ENCODE results near the gene WT1.

WT1 gene

DNA sequence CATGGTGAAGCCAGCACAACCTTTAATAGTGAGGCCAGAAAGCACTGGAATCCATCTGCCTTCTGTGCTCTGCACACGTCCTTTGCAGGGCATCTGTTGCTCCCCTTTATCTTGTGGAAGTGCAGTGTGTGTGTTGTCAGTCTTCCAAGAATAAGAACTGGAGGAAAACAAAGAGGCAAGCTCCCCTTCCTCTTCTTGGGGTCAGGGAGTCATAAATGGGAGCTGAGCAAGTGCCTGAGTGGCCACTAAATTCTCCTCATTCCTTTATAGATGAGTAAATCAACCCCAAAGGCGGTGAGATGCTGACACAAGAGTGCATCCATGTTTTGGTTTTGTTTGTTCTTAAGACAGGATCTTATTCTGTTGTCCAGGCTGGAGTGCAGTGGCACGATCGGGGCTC, 38.3 kb downstream of the WT1 start:
- Histone ChIP-seq H3K9ac (ENCODE audit: low read length) (no peak overlapping the region), H3K27me3 (replicated peaks; ENCODE audit: control insufficient read depth, insufficient read depth, low read length) (peaks cover 69% of the 10 kb centered on the region), H3K36me3 (ENCODE audit: control insufficient read depth, insufficient read depth, low read length, severe bottlenecking) (no peaks in the 10 kb centered on the region), H3K4me1 (ENCODE audit: control insufficient read depth, insufficient read depth, low read length) (no peaks in the 10 kb centered on the region), H3K9me3 (ENCODE audit: control insufficient read depth, low read length) (no peaks in the 10 kb centered on the region), H3K4me3 (ENCODE audit: low read length) (no peak overlapping the region)
- no peak for DNase-seq (ENCODE audit: low read depth)

DNA sequence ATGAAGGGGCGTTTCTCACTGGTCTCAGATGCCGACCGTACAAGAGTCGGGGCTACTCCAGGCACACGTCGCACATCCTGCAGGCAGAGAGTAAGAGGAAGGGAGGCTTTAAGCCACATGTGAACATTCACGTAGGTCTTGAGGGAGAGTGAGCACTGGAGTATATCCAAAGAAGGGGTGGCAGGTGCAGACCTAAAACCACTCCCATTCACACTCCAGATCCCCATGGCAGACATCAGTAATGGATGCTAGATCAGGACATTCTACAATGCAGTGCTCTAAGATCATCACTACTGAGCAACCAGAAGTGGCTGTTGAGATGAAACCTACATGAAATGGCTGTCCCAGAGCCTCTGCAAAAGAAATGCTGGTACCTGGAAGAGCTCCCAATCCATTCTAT, 39.0 kb downstream of the WT1 start:
- Histone ChIP-seq H3K36me3 (ENCODE audit: control insufficient read depth, insufficient read depth, low read length, severe bottlenecking) (no peaks in the 10 kb centered on the region), H3K27me3 (replicated peaks; ENCODE audit: control insufficient read depth, insufficient read depth, low read length) (peaks cover 67% of the 10 kb centered on the region), H3K4me1 (ENCODE audit: control insufficient read depth, insufficient read depth, low read length) (no peaks in the 10 kb centered on the region), H3K9ac (ENCODE audit: low read length) (no peak overlapping the region), H3K4me3 (ENCODE audit: low read length) (no peak overlapping the region), H3K9me3 (ENCODE audit: control insufficient read depth, low read length) (no peaks in the 10 kb centered on the region)
- DNase-seq (ENCODE audit: low read depth), result no peak

- DNase-seq (ENCODE audit: low read depth), result no peak
- Histone ChIP-seq H3K9ac (ENCODE audit: low read length) (no peak overlapping the region), H3K9me3 (ENCODE audit: control insufficient read depth, low read length) (no peaks in the 10 kb centered on the region), H3K4me1 (ENCODE audit: control insufficient read depth, insufficient read depth, low read length) (no peaks in the 10 kb centered on the region), H3K36me3 (ENCODE audit: control insufficient read depth, insufficient read depth, low read length, severe bottlenecking) (no peaks in the 10 kb centered on the region), H3K4me3 (ENCODE audit: low read length) (no peak overlapping the region), H3K27me3 (replicated peaks; ENCODE audit: control insufficient read depth, insufficient read depth, low read length) (peaks cover 65% of the 10 kb centered on the region)
Measured at GRCh38 chr11:32395127-32395526, 40.2 kb downstream of the WT1 start.

- Histone ChIP-seq H3K4me1 (ENCODE audit: control insufficient read depth, insufficient read depth, low read length) (no peaks in the 10 kb centered on the region), H3K9ac (ENCODE audit: low read length) (no peak overlapping the region), H3K36me3 (ENCODE audit: control insufficient read depth, insufficient read depth, low read length, severe bottlenecking) (no peaks in the 10 kb centered on the region), H3K4me3 (ENCODE audit: low read length) (no peak overlapping the region), H3K27me3 (replicated peaks; ENCODE audit: control insufficient read depth, insufficient read depth, low read length) (peaks cover 54% of the 10 kb centered on the region), H3K9me3 (ENCODE audit: control insufficient read depth, low read length) (no peaks in the 10 kb centered on the region)
- no peak for DNase-seq (ENCODE audit: low read depth)
Measured at GRCh38 chr11:32392840-32393239, 42.5 kb downstream of the WT1 start.

- no peak overlapping the region for H3K9ac ChIP-seq (ENCODE audit: low read length)
- H3K27me3 ChIP-seq (replicated peaks; ENCODE audit: control insufficient read depth, insufficient read depth, low read length), result peaks cover 52% of the 10 kb centered on the region
- H3K4me3 ChIP-seq (ENCODE audit: low read length), result no peak overlapping the region
- DNase-seq (ENCODE audit: low read depth), result no peak
- no peaks in the 10 kb centered on the region for H3K4me1 ChIP-seq (ENCODE audit: control insufficient read depth, insufficient read depth, low read length)
- H3K36me3 ChIP-seq (ENCODE audit: control insufficient read depth, insufficient read depth, low read length, severe bottlenecking), result no peaks in the 10 kb centered on the region
- no peaks in the 10 kb centered on the region for H3K9me3 ChIP-seq (ENCODE audit: control insufficient read depth, low read length)
Measured at GRCh38 chr11:32391956-32392553, 43.3 kb downstream of the WT1 start.

GRCh38 chr11:32391479-32391878, 43.9 kb downstream of the WT1 start:
- Histone ChIP-seq H3K4me1 (ENCODE audit: control insufficient read depth, insufficient read depth, low read length) (no peaks in the 10 kb centered on the region), H3K9ac (ENCODE audit: low read length) (no peak overlapping the region), H3K4me3 (ENCODE audit: low read length) (no peak overlapping the region), H3K36me3 (ENCODE audit: control insufficient read depth, insufficient read depth, low read length, severe bottlenecking) (no peaks in the 10 kb centered on the region), H3K27me3 (replicated peaks; ENCODE audit: control insufficient read depth, insufficient read depth, low read length) (peaks cover 48% of the 10 kb centered on the region), H3K9me3 (ENCODE audit: control insufficient read depth, low read length) (no peaks in the 10 kb centered on the region)
- DNase-seq (ENCODE audit: low read depth), result no peak

- no peak overlapping the region for H3K9ac ChIP-seq (ENCODE audit: low read length)
- H3K36me3 ChIP-seq (ENCODE audit: control insufficient read depth, insufficient read depth, low read length, severe bottlenecking), result no peaks in the 10 kb centered on the region
- peaks cover 42% of the 10 kb centered on the region for H3K27me3 ChIP-seq (replicated peaks; ENCODE audit: control insufficient read depth, insufficient read depth, low read length)
- no peak for DNase-seq (ENCODE audit: low read depth)
- no peak overlapping the region for H3K4me3 ChIP-seq (ENCODE audit: low read length)
- no peaks in the 10 kb centered on the region for H3K9me3 ChIP-seq (ENCODE audit: control insufficient read depth, low read length)
- H3K4me1 ChIP-seq (ENCODE audit: control insufficient read depth, insufficient read depth, low read length), result no peaks in the 10 kb centered on the region
Measured at GRCh38 chr11:32390712-32391111, 44.6 kb downstream of the WT1 start.

GRCh38 chr11:32388871-32389770, 46.2 kb downstream of the WT1 start:
- Histone ChIP-seq H3K36me3 (ENCODE audit: control insufficient read depth, insufficient read depth, low read length, severe bottlenecking) (no peaks in the 10 kb centered on the region), H3K4me3 (ENCODE audit: low read length) (no peak overlapping the region), H3K4me1 (ENCODE audit: control insufficient read depth, insufficient read depth, low read length) (no peaks in the 10 kb centered on the region), H3K9me3 (ENCODE audit: control insufficient read depth, low read length) (no peaks in the 10 kb centered on the region), H3K9ac (ENCODE audit: low read length) (no peak overlapping the region), H3K27me3 (replicated peaks; ENCODE audit: control insufficient read depth, insufficient read depth, low read length) (peaks cover 41% of the 10 kb centered on the region)
- DNase-seq (ENCODE audit: low read depth), result no peak

- Histone ChIP-seq H3K4me1 (ENCODE audit: control insufficient read depth, insufficient read depth, low read length) (no peaks in the 10 kb centered on the region), H3K27me3 (replicated peaks; ENCODE audit: control insufficient read depth, insufficient read depth, low read length) (peaks cover 42% of the 10 kb centered on the region), H3K36me3 (ENCODE audit: control insufficient read depth, insufficient read depth, low read length, severe bottlenecking) (no peaks in the 10 kb centered on the region), H3K4me3 (ENCODE audit: low read length) (no peak overlapping the region), H3K9me3 (ENCODE audit: control insufficient read depth, low read length) (no peaks in the 10 kb centered on the region), H3K9ac (ENCODE audit: low read length) (no peak overlapping the region)
- no peak for DNase-seq (ENCODE audit: low read depth)
Measured at GRCh38 chr11:32388365-32388764, 47.0 kb downstream of the WT1 start.

- DNase-seq (ENCODE audit: low read depth), result no peak
- H3K36me3 ChIP-seq (ENCODE audit: control insufficient read depth, insufficient read depth, low read length, severe bottlenecking), result no peaks in the 10 kb centered on the region
- no peaks in the 10 kb centered on the region for H3K4me1 ChIP-seq (ENCODE audit: control insufficient read depth, insufficient read depth, low read length)
- no peaks in the 10 kb centered on the region for H3K9me3 ChIP-seq (ENCODE audit: control insufficient read depth, low read length)
- H3K27me3 ChIP-seq (replicated peaks; ENCODE audit: control insufficient read depth, insufficient read depth, low read length), result peaks cover 45% of the 10 kb centered on the region
- H3K4me3 ChIP-seq (ENCODE audit: low read length), result no peak overlapping the region
- no peak overlapping the region for H3K9ac ChIP-seq (ENCODE audit: low read length)
Measured at GRCh38 chr11:32387411-32387810, 47.9 kb downstream of the WT1 start.

DNA sequence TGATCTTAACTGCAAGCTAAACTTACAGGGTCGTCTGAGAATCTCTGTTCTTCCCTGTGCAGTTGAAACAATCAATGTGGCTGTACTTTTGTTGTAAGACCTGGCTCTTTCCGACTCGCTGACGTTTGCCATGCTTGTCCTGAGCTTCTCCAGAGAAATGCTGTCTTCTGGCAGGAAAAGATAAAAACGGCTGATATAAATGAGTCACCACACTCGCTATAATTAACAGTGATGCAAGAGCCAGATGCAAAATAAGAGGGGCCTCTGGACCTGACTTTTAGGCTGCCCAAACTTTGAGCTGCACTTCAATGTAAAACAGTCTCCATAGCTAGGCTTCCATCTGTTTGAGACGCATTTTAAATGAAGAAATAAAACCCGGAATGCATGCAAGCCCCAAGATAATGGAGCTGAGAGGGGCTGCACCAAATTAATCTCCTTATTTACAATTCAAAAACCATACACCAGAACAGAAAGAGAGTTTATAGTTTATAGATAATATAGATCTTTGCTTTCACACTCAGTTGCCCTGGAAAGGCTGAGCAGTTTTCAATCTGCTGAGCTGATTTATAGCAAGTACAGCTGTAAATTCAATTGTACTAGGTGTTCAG, 48.5 kb downstream of the WT1 start:
- DNase-seq (ENCODE audit: low read depth), result no peak
- Histone ChIP-seq H3K9me3 (ENCODE audit: control insufficient read depth, low read length) (no peaks in the 10 kb centered on the region), H3K4me1 (ENCODE audit: control insufficient read depth, insufficient read depth, low read length) (no peaks in the 10 kb centered on the region), H3K36me3 (ENCODE audit: control insufficient read depth, insufficient read depth, low read length, severe bottlenecking) (no peaks in the 10 kb centered on the region), H3K4me3 (ENCODE audit: low read length) (no peak overlapping the region), H3K27me3 (replicated peaks; ENCODE audit: control insufficient read depth, insufficient read depth, low read length) (peaks cover 50% of the 10 kb centered on the region), H3K9ac (ENCODE audit: low read length) (no peak overlapping the region)
